GM08714 (cell line): ENCODE measurements around the gene PYCR2.
"Not testable (repeated sequence)": the region's sequence is repeated elsewhere in the genome, so short reads cannot be mapped to it uniquely, and the experiment has no call there.

Experiments
- H3K4me3 ChIP-seq: fragments of 200-500 bp; sonication (Bioruptor generic); 2 replicates; pipeline ENCODE4 v1.5.1; 2014; ENCODE audit warnings: mild to moderate bottlenecking, low read length, inconsistent platforms
- ZNF274 ChIP-seq: IDR thresholded peaks from 2 replicates; pipeline ENCODE4 v1.6.1; 2012; ENCODE audit warnings: mild to moderate bottlenecking, low read depth, low read length

The PYCR2 gene

DNA sequence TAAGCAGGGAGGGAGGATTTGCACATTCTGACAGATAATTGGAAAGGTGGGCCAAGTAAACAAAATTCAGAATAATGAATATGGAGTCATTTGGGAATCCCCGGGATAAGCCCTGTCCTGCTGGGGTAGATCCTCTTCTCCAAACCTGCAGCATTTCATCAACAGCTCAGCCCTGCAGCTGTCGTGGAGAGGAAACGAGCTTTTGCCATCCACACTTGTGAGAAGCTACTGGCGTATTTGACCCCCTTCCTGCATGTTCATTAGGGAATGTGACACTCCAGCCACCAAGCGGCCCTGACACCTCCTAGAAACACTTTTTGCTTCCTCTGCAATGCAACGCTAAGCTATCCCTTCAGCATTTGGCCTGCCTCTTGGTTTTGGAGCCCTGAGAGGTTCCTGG is 25.0 kb upstream of the PYCR2 start:
- no peak overlapping the region for H3K4me3 ChIP-seq
- TF ChIP-seq ZNF274, result no peak

DNA sequence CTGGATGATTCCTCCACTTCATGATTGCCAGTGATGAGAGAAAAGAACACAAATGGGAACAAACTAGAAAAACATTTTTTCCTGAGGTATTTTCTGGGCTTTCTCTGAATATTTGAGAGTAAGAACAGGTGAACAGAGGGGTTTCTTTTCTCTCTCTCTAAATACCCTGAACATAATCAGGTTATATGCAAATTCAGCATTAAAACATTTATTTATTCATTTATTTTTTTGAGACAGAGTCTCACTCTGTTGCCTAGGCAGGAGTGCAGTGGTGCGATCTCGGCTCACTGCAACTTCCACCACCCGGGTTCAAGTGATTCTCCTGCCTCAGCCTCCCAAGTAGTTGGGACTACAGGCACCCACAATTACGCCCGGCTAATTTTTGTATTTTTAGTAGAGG is 22.8 kb upstream of the PYCR2 start:
- TF ChIP-seq ZNF274, result no peak
- no peak overlapping the region for H3K4me3 ChIP-seq

DNA sequence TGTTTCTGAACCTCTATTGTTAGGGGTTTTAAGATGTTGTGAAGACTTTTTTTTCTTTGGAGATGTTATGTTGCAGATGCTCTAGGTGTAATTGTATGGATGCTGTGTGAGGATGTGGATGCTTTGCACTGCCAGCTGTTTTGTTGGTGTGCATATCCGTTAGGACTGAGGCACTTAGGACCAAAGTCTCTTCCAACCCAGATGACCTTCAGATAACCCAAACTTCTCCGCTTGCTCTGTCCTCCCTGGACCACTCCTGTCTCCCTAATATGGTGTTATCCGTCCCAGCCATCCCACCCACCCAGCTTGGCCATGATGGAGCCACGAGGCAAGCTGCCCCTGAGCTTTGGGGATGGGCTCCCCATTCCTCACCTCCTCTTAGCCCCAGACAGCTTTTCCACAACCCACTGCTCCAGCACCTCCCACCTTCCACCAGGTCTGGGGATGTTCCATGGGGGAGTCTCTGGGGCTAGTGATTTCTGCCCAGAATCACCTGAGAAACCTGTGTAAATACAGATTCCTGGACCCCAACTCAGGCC is 22.1 kb upstream of the PYCR2 start:
- TF ChIP-seq ZNF274, result no peak
- no peak overlapping the region for H3K4me3 ChIP-seq

DNA sequence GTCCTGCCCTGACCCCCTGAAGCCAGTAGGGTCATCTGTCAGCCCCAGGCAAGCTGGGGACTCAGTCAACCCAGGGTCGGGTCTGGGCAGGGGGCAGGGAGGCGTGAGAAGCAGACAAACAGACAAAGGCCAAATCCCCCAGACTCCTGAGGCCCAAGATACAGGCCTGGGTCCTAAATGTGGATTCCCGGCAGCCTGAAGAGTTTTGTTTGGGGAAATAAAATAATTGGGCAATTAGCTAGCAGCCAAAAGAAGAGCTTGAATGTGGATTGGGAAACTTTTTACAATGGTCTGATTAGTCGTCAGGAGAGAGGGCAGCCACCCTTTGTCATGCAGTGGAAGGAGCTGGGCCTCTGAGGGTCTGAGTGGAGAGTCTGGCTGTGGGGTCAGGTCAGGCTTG is 21.5 kb upstream of the PYCR2 start:
- TF ChIP-seq ZNF274, result no peak
- H3K4me3 ChIP-seq, result no peak overlapping the region

DNA sequence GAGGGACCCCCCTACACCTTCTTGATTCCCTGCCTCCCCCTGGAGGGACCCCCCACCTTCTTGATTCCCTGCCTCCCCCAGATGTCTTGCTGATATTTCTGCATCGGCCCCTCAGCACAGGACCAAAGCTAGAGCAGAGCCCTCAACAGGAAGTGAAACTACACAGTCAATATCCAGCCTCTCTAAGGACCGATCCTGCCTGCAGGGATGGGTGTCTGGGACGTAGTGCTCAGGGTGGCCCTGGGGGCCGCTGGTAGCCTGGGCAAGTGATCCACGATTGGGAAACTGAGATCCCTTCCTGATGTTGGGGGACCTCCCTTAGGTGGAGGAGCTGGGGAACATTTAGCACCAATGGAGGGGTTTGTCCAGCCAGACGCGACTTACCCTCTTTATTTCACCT is 20.9 kb upstream of the PYCR2 start:
- no peak overlapping the region for H3K4me3 ChIP-seq
- TF ChIP-seq ZNF274, result no peak

DNA sequence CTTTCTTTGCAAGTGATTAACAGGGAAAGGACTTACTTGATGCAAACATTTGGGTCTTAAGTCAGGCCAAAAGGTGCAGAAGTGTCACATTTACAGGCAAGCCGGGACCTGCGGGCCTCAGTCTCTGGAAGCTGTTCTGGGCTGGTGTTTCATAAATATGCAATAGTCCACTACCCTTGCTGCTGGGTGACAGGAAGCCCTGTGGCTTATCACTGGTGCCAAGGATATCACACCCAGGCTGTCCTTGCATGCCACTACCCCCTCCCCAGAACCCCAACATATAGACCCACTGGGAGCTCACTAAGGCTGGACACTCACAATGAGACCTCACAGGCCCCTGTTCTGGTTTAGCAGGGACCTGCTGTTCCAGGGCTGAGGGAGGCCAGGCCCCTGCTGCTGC is 20.3 kb upstream of the PYCR2 start:
- TF ChIP-seq ZNF274, result no peak

DNA sequence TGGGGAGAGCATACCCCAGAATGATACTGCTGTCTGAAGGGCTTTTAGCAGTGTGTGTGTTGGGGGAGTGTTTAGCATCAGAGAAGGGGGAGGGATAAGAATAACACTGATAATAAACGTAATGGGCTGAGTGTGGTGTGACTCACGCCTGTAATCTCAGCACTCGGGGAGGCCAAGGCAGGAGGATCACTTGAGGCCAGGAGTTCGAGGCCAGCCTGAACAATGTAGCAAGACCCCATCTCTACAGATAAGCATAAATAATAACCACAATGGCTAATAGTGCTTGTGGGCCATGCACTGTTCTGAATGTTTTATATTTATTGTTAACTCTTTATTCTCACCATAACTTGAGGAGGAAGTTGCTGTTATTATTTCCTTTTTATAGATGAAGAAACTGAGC is 19.5 kb upstream of the PYCR2 start:
- H3K4me3 ChIP-seq, result no peak overlapping the region
- no peak for TF ChIP-seq ZNF274

More for the DNA sequence above, 20.3 kb upstream of the PYCR2 start:
- no peak overlapping the region for H3K4me3 ChIP-seq

DNA sequence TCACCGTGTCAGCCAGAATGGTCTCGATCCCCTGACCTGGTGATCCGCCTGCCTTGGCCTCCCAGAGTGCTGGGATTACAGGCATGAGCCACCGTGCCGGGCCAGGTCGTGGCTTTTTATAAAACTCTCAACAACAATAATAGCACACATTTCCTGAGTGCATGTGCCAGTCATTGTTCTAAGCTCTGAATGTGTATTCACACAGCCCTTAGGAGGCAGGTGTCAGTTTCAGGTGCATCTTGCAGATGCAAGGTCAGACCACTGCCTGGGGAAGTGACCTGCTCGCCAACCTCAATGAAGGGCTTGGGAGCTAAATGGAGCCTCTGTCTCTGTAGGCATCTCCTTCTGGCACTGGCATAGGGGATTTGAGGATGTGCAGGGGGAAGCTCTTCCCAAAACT is 18.5 kb upstream of the PYCR2 start:
- TF ChIP-seq ZNF274, result no peak
- H3K4me3 ChIP-seq, result no peak overlapping the region

DNA sequence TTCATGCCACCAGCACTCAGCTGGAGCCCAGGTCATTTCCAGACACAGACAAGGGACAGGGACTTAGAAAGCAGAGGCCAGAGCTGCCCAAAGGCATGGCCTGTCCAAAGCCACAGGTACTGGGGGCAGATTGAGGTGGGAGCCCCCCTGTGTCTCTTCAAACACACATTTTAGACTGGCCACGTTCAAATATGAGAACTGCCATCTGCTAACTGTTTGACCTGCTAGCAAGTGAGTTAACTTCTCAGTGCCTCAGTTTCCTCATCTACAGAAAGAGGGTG is 17.8 kb upstream of the PYCR2 start:
- TF ChIP-seq ZNF274, result no peak
- no peak overlapping the region for H3K4me3 ChIP-seq

DNA sequence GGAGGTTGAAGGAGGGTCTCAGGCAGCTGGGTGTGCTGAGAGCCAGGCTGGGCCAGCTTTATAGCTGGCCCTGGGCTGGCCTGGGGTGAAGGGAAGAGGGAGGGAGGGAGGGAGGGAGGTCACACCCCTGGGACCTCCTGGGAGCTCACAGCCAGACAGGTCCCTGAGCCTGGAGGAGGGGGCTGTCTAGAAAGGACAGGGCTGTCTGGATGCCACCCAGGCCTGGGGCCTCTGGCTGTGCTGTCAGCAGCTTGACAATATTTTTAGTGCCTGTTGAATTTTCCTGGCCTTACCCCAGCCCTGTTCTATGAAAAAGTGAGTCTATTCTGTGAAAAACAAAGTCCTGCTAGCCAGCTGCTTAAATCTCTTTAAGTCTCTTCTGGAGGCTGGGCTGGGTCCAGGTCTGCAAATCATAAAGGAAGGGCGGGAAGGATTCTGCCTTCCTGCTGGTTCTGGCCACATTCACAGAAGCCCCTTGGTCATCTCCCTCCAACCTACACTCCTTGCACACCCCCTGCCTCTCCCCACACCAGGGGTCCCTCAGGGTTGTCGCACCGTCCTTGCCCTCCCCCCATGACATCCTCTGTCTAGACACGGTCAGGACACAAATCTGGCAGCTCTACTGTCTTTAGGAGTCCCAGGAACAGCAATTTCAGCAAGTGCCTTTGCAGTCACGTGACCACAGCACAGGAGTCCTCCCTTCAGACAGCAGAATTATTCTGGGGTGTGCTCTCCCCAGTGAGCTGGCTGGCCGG is 17.3 kb upstream of the PYCR2 start, which contains the start of gene LEFTY2:
TSS of gene LEFTY2 (minus strand) at position 34 of the 755 bp plus-strand sequence. CDS start 80 bp downstream, outside the sequence.
- no peak for TF ChIP-seq ZNF274
- no peak within 1 kb of the TSS for H3K4me3 ChIP-seq

DNA sequence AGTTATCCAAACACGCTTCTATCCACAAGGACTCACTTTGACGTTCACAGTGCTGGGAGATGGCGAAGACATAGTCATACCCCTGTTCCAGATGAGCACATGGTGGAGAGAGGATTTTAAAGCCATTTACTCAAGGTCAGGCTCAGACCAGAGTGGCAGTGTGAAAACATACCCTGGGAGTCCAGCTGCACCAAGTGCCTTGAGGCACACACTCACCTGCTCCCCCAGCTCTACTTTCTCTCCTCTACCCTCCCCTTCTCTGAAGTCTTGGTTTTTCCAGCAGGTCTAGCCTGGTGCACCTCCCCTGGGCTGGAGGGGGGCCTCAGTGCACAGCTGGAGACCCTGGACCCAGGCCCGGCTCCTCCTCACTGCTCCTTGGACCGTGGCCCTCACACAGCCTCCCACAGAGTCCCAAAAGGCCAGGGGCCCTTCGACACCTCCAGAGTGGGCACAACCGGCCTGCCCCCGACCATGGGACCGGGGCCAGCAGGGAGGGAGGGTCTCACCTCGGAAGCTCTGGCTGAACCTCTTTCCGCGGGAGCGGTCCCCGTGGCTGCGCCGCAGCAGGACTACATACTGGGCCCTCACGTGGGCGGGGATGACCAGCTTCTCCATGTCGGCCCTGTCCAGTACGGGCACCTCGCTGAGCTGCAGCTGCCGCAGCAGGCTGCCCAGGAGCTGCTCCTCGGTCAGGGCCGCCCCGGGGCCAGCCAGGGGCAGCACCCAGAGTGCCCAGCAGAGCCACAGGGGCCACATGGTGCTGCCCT is 16.5 kb upstream of the PYCR2 start:
- TF ChIP-seq ZNF274, result no peak
- H3K4me3 ChIP-seq, result no peak overlapping the region

DNA sequence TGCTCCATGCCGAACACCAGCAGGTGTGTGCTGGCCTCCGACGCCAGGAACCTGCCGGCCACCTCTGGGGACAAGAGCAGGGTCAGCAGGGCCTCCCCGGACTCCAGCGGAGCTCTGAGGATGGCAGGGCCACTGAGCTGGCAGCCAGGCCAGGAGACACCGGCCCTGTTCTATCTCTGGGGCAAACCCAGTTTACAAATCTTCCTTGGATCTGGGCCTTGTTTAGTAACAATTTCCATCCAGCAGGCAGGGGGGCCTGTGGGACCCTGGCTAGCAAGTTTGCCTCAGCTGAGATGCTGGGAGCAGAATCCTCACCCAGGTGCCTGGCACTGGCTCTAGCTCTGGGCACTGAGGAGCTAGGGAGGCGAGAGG is 15.9 kb upstream of the PYCR2 start:
- H3K4me3 ChIP-seq, result not testable (repeated sequence)

DNA sequence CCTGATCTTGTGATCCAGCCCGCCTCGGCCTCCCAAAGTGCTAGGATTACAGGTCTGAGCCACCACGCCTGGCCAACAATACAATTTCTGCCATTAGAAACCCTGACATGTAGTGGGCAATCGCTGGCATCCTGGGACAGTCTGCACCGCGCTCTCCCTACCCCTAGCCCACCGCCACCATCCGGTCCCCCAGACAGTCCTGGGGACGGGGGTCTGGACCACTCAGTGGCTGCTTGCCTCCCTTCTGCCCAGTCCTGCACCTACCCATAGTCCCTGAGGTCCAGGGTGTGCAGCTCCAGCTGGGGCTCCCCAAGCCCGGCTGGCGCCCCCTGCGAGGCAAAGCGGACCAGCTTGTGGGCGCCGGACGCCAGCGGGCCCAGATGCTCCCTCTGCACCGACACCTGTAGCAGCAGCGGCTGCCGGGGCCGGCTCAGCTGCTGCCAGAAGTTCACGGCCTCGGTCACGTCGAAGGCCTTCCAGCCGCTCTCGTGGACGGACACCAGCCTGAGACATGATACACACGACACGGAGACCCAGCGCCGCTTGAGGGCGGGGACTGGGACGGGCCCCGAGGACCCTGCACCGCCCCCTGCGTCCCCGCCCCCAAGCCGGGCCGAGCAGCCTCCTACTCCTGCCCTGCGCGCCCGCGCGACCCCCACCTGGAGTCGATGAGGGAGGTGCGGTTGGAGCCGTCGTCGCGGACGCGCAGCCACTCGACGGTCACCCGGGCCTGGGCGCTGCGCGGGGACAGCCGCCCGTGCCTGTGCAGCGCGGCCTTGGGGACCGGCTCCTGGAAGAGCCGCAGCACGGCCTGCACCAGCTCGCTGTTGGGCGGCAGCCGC is 15.3 kb upstream of the PYCR2 start:
- H3K4me3 ChIP-seq, result not testable (repeated sequence)

DNA sequence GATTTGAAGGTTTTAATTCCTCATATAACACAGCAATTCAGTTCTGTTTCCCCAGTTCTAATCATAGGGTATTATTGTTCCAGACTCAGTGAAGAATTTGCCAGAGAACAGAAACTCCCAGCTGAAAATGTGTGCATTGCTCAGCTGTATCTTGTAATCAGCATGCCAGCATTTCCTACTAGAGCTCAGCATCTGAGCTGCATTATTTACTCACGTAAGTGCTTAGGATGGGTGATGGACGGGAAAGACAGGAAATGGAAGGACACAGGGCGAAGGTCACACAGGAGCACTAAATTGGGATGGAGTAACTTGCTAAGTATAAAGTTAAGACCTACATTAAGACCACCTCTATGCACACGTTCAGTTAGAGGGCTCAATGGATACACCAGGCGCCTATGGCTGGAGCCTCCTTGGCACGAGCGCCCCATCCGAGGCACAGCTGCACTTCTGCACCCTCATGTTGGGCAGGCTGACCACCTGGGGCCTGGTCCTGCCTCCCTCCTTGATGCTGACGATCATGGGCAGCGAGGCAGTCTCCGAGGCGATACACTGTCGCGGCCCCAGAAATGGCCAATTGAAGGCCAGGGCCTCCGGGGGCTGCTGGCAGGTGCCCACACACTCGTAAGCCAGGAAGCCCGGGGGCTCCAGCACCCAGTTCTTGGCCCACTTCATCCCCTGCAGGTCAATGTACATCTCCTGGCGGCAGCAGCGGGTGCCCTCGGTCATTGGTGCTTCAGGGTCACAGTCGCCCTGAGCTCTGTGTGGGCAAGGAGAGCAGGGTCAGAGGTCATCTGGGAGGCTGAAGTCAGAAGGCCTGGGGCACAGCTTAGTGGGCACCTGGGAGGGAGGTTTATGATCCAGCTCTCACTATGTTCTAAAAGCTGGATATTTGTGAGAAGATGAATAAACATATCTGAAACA is 13.3 kb upstream of the PYCR2 start:
- no peak for TF ChIP-seq ZNF274
- no peak overlapping the region for H3K4me3 ChIP-seq
